Keratinocyte (primary cell): ENCODE measurements around the gene ZMIZ1.

ENCODE experiments used
- EZH2 ChIP-seq: IDR thresholded peaks from one replicate; pipeline ENCODE4 v1.6.1; 2012; ENCODE audit warnings: inconsistent platforms, mild to moderate bottlenecking, low read length, moderate library complexity
- TF ChIP-seq, protein P1 (sequence below), 3 experiments: IDR thresholded peaks in 1 of 3; conservative IDR thresholded peaks in 1 of 3; optimal IDR thresholded peaks in 1 of 3; 2 replicates in 2 of 3; 3 replicates in 1 of 3; pipeline versions ENCODE3 to v1.5.1; 2011; ENCODE audit warnings: low read length in 3 of 3, mild to moderate bottlenecking in 3 of 3, moderate library complexity in 2 of 3, control low read depth in 1 of 3, inconsistent platforms in 1 of 3; ENCODE audit not compliant: insufficient read depth in 2 of 3; ENCODE audit errors: extremely low read depth in 1 of 3

DNA sequence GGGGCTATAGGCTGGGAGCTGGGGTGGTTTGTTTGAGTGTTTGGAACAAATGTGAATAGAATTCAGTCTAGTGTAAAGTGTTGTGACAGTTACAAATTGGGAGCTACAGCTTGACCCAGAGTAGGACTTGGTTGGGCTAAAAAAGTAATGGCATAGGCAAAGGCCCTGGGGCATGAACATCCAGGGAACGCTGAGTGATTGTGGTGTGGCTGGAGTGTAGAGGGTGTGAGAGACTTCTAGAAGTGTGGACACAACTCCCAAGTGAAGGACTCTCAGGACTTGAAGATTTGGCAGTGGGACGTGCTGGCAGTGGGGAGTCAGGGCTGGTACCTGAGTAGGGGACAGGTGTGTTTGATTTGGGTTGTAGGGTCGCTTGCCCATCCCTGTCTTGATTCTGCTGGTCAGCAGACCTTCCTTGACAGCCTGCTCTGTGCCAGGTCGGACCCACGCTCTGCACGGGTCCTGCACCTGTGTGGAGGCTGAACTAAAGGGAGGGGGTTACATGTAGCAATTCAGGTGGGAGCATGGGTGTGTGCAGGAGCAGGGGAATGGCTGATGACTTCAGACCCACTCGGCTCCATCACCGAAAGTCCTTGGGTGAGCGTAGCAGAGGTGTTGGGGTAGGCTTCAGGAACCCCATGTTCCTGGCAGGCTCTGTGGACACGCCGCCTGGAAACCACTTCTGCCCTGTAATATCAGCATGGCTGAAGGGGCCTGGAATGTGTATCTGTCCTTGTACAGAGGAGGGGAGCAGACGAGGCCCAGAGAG, 43.3 kb downstream of the ZMIZ1 start:
- TF ChIP-seq, protein P1, sequence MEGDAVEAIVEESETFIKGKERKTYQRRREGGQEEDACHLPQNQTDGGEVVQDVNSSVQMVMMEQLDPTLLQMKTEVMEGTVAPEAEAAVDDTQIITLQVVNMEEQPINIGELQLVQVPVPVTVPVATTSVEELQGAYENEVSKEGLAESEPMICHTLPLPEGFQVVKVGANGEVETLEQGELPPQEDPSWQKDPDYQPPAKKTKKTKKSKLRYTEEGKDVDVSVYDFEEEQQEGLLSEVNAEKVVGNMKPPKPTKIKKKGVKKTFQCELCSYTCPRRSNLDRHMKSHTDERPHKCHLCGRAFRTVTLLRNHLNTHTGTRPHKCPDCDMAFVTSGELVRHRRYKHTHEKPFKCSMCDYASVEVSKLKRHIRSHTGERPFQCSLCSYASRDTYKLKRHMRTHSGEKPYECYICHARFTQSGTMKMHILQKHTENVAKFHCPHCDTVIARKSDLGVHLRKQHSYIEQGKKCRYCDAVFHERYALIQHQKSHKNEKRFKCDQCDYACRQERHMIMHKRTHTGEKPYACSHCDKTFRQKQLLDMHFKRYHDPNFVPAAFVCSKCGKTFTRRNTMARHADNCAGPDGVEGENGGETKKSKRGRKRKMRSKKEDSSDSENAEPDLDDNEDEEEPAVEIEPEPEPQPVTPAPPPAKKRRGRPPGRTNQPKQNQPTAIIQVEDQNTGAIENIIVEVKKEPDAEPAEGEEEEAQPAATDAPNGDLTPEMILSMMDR (optimal IDR thresholded peaks at IDR 0.05 in 1 of 3, IDR thresholded peaks at IDR 0.05 in 1 of 3, conservative IDR thresholded peaks at IDR 0.05 in 1 of 3; ENCODE audit: extremely low read depth in 1 of 3, insufficient read depth in 2 of 3, low read length in 3 of 3): no peak
- TF ChIP-seq EZH2: no peak
